Breast epithelium (tissue), 3 donors: Measurements from ENCODE around the gene TRNP1.

Experiments
- POLR2AphosphoS5 ChIP-seq, 3 donors: sonication (generic); formaldehyde crosslinking; IDR thresholded peaks; one replicate each; pipeline ENCODE4 v1.6.1; 2017; ENCODE audit warnings: antibody characterized with exemption in 3 of 3
- TF ChIP-seq, protein P1 (sequence below), 3 donors: fragments of 450-650 bp; IDR thresholded peaks; one replicate each; pipeline ENCODE4 v1.5.1; 2016 to 2017; ENCODE audit warnings: antibody characterized with exemption in 3 of 3, mild to moderate bottlenecking in 3 of 3, moderate library complexity in 3 of 3

DNA sequence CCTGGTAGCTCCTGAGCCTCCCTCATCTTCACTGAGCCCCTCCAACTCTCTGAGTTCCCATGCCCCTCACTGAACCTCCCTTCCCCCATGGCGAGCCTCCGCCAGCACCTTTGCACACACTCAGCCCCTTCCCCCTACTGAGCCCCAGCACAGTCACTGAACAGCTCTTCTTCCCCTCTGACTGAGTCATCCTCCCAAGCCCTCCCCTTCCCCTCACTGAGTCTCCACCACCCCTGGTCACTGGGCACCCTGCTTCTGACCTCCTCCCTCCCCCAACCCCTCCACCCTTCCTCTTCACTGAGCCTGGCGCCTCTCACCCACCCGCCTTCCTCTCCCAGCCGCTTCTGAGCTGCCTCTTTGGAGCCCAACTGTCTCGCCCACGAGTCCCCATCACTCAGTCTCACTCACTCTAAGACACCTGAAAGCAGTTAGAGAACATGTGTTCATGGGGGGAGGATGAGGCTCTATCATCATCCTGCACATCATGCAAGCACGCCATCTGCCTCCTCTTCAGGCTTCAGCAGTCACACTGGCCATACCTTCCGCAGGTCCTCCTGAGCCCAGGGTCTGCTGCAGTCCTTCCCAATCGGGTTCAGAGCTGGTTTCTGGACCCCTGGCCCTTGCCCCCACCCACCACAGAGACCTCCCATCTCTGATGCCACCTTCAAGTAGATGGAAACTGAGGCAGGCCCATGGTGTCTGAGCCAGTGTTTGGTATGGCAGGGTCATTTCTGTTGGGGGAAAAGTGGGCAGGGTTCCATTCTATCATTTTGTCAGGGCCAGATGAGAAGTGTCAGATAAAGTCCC is 2.0 kb upstream of the TRNP1 start:
- TF ChIP-seq, protein P1, sequence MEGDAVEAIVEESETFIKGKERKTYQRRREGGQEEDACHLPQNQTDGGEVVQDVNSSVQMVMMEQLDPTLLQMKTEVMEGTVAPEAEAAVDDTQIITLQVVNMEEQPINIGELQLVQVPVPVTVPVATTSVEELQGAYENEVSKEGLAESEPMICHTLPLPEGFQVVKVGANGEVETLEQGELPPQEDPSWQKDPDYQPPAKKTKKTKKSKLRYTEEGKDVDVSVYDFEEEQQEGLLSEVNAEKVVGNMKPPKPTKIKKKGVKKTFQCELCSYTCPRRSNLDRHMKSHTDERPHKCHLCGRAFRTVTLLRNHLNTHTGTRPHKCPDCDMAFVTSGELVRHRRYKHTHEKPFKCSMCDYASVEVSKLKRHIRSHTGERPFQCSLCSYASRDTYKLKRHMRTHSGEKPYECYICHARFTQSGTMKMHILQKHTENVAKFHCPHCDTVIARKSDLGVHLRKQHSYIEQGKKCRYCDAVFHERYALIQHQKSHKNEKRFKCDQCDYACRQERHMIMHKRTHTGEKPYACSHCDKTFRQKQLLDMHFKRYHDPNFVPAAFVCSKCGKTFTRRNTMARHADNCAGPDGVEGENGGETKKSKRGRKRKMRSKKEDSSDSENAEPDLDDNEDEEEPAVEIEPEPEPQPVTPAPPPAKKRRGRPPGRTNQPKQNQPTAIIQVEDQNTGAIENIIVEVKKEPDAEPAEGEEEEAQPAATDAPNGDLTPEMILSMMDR (IDR thresholded peaks at IDR 0.05) = no peak
- TF ChIP-seq POLR2AphosphoS5 (IDR thresholded peaks at IDR 0.05) = no peak
